Activated CD4-positive, alpha-beta T cell treated with anti-CD3 and anti-CD28 coated beads, Interleukin-2, amount 50 U/mL, for 48 hours (primary cell): Measurements from ENCODE around the gene GHSR.

Source experiments
- DNase-seq, 2 experiments: peaks; one replicate each; pipeline ENCODE4 v3.0.0-alpha.2; 2020

Gene GHSR

GRCh38 chr3:172415323-172415722, 32.9 kb downstream of the GHSR start:
- DNase-seq, result no peak

GRCh38 chr3:172411478-172411947, 36.7 kb downstream of the GHSR start:
- no peak for DNase-seq

- DNase-seq, result no peak
Measured at GRCh38 chr3:172410702-172411477, 37.4 kb downstream of the GHSR start.

- no peak for DNase-seq
Measured at GRCh38 chr3:172407872-172408271, 40.4 kb downstream of the GHSR start.

- no peak for DNase-seq
Measured at GRCh38 chr3:172405914-172406313, 42.3 kb downstream of the GHSR start.

- no peak for DNase-seq
Measured at GRCh38 chr3:172404237-172404962, 43.9 kb downstream of the GHSR start.

GRCh38 chr3:172402892-172403643, 45.2 kb downstream of the GHSR start:
- DNase-seq, result no peak

GRCh38 chr3:172402090-172402489, 46.2 kb downstream of the GHSR start:
- no peak for DNase-seq

DNA sequence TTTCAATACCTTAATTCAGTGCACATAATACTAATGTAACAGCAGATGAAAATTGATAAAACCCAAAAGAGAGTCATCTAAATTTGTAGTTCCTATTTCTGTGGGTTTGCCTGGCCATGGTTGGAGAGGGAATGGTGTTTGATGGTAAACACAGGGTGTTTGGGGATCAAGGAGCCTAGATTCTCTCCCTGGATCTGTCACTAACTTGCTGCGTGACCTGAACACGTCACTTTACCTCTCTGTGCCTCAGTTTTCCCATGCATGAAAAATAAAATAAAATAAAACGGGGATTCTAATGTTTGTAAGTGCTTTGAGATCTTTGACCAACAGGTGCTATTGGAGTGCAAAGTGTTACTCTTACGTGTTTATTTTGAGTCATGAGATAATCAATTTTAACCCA, 49.8 kb downstream of the GHSR start:
- DNase-seq, result no peak

- DNase-seq, result no peak
Measured at GRCh38 chr3:172397716-172398405, 50.4 kb downstream of the GHSR start.

GRCh38 chr3:172396400-172396799, 51.9 kb downstream of the GHSR start:
- no peak for DNase-seq

DNA sequence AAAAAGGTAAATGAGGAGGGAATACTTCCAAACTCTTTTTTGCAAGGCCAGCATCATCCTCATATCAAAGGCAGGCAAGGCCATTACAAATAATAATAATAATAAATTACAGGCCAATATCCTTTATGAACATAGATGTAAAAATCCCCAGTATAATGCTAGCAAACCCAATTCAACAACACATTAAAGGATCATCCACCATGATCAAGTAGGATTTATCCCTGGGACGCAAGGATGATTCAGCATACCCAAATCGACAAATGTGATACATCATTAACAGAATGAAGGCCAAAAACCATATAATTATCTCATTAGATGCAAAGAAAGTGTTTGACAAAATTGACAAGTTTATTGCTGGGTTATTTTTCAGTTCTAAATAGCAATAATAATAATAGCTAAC, 53.6 kb downstream of the GHSR start:
- no peak for DNase-seq
